Body of pancreas (tissue), 4 donors: ENCODE results near the gene CAMKMT. TPM values are rescaled to one million over a fixed set of nuclear protein-coding genes. Genes with fewer than 3 reads are reported as not detected.

ENCODE experiments used
- ATAC-seq: fragments of 150-250 bp; one replicate; pipeline ENCODE4 v1.9.1; 2016
- DNase-seq, 4 donors: peaks; one replicate each; pipeline ENCODE4 v3.0.0-alpha.2; 2019
- H3K27ac ChIP-seq, 4 donors: fragments of 200-600 bp; sonication (generic); 1 replicate in 3 of 4; 2 replicates in 1 of 4; pipeline versions ENCODE4 v1.5.1 to v1.6.1; 2016 to 2019; ENCODE audit warnings: mild to moderate bottlenecking in 1 of 4, mixed read lengths in 1 of 4, moderate library complexity in 1 of 4
- H3K27me3 ChIP-seq, 2 donors: fragments of 200-600 bp; sonication (generic); one replicate each; pipeline ENCODE4 v1.6.0; 2016; ENCODE audit warnings: mild to moderate bottlenecking in 1 of 2
- H3K36me3 ChIP-seq, 2 donors: fragments of 200-600 bp; sonication (generic); replicated peaks in 1 of 2; 2 replicates each; pipeline ENCODE4 v1.5.1; 2016; ENCODE audit warnings: low read depth in 2 of 2; ENCODE audit not compliant: insufficient read depth in 1 of 2
- H3K4me1 ChIP-seq: fragments of 200-600 bp; sonication (generic); one replicate; pipeline ENCODE4 v1.6.0; 2016
- H3K4me3 ChIP-seq, 2 donors: fragments of 200-600 bp; sonication (generic); 1 replicate in 1 of 2; 2 replicates in 1 of 2; pipeline ENCODE4 v1.5.1; 2016 to 2019
- H3K9me3 ChIP-seq, 3 donors: fragments of 200-600 bp; sonication (generic); 1 replicate in 2 of 3; 2 replicates in 1 of 3; pipeline ENCODE4 v1.5.1; 2016
- POLR2A ChIP-seq, 3 donors: fragments of 450-650 bp; IDR thresholded peaks; one replicate each; pipeline ENCODE4 v1.6.1; 2016; ENCODE audit warnings: antibody characterized with exemption in 3 of 3, mild to moderate bottlenecking in 2 of 3
- WGBS, 2 donors: methylation state at CpG; one replicate each; pipeline ENCODE4 v1.1.5; 2017; 5-methylcytosine and 5-hydroxymethylcytosine counted together
- intact Hi-C: fragments of 100-400 bp; cut with DNase I; formaldehyde crosslinking; loops from one replicate; pipeline ENCODE4 v1.15.1; 2023
- total RNA-seq, 2 donors: library from RNA; depleted of rRNA; stranded (reverse); fragments of >200 nt; gene quantifications; one replicate each; pipeline ENCODE4 v1.1.0, GENCODE V29; 2016
- TF ChIP-seq, protein P1 (sequence below), 7 experiments: fragments of 450-650 bp in 4 of 7; fragments of 200-600 bp in 3 of 7; sonication (generic) in 3 of 7; IDR thresholded peaks; one replicate each; pipeline ENCODE4 v1.5.1; 2016 to 2019; ENCODE audit warnings: antibody characterized with exemption in 7 of 7

Gene CAMKMT
- total RNA-seq, 2 donors from 2014 or later = 18.4 to 23.4 TPM

GRCh38 chr2:44450082-44450481 is 88.3 kb downstream of the CAMKMT start:
- Histone ChIP-seq H3K27me3 (no peaks in the 10 kb centered on the region), H3K4me3 (no peak overlapping the region), H3K4me1 (peaks cover 35% of the 10 kb centered on the region), H3K27ac (no peak overlapping the region), H3K9me3 (no peaks in the 10 kb centered on the region), H3K36me3 (no peaks in the 10 kb centered on the region)
- no peak for DNase-seq
- TF ChIP-seq POLR2A (IDR thresholded peaks at IDR 0.05) = no peak
- TF ChIP-seq, protein P1, sequence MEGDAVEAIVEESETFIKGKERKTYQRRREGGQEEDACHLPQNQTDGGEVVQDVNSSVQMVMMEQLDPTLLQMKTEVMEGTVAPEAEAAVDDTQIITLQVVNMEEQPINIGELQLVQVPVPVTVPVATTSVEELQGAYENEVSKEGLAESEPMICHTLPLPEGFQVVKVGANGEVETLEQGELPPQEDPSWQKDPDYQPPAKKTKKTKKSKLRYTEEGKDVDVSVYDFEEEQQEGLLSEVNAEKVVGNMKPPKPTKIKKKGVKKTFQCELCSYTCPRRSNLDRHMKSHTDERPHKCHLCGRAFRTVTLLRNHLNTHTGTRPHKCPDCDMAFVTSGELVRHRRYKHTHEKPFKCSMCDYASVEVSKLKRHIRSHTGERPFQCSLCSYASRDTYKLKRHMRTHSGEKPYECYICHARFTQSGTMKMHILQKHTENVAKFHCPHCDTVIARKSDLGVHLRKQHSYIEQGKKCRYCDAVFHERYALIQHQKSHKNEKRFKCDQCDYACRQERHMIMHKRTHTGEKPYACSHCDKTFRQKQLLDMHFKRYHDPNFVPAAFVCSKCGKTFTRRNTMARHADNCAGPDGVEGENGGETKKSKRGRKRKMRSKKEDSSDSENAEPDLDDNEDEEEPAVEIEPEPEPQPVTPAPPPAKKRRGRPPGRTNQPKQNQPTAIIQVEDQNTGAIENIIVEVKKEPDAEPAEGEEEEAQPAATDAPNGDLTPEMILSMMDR (IDR thresholded peaks at IDR 0.05) = no peak
- 83 to 94% methylated on average over 3 of the region's 3 CpGs for WGBS, 2 donors
- intact Hi-C loops = no loop called here
- ATAC-seq = no peak

DNA sequence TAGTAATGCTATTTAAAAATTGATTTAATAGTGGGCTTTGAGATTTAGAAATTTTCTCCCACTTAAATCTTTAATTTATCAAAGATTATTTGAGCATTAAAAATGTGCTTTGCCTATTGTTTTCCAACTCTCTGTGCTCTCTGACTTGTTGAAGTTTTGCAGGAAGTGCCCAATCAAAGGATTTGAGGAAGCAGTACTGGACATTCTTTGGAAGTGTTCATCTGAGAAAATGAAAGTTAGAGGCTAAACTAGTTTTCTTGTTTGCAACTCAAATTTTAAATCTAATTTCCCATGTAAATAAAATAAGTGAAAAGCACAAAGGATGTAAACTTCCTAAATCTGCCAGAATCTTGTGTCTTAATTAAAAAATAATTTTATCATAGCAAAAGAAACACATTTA is 89.1 kb downstream of the CAMKMT start:
- Histone ChIP-seq H3K4me3 (no peak overlapping the region), H3K9me3 (no peaks in the 10 kb centered on the region), H3K4me1 (peaks cover 35% of the 10 kb centered on the region), H3K27ac (no peak overlapping the region), H3K27me3 (no peaks in the 10 kb centered on the region), H3K36me3 (no peaks in the 10 kb centered on the region)
- DNase-seq = no peak
- intact Hi-C loops = no loop called here
- no peak for TF ChIP-seq POLR2A (IDR thresholded peaks at IDR 0.05)
- TF ChIP-seq, protein P1 (IDR thresholded peaks at IDR 0.05) = no peak
- ATAC-seq = no peak

GRCh38 chr2:44452069-44452583 is 90.4 kb downstream of the CAMKMT start:
- Histone ChIP-seq H3K4me1 (peaks cover 30% of the 10 kb centered on the region), H3K36me3 (no peaks in the 10 kb centered on the region), H3K4me3 (no peak overlapping the region), H3K9me3 (no peaks in the 10 kb centered on the region), H3K27ac (no peak overlapping the region), H3K27me3 (no peaks in the 10 kb centered on the region)
- intact Hi-C loops = no loop called here
- ATAC-seq (no peak), DNase-seq (no peak)
- 97 to 100% methylated on average over 1 of the region's 1 CpG for WGBS, 2 donors
- TF ChIP-seq POLR2A (IDR thresholded peaks at IDR 0.05) = no peak
- TF ChIP-seq, protein P1 (IDR thresholded peaks at IDR 0.05) = no peak

GRCh38 chr2:44453259-44453658 is 91.5 kb downstream of the CAMKMT start:
- Histone ChIP-seq H3K36me3 (no peaks in the 10 kb centered on the region), H3K27me3 (no peaks in the 10 kb centered on the region), H3K9me3 (no peaks in the 10 kb centered on the region), H3K27ac (no peak overlapping the region), H3K4me3 (no peak overlapping the region), H3K4me1 (peaks cover 25% of the 10 kb centered on the region)
- intact Hi-C loops = no loop called here
- ATAC-seq (no peak), DNase-seq (no peak)
- no peak for TF ChIP-seq POLR2A (IDR thresholded peaks at IDR 0.05)
- TF ChIP-seq, protein P1 (IDR thresholded peaks at IDR 0.05) = no peak
- whole genome bisulfite sequencing, 2 donors = 98 to 100% methylated on average over 1 of the region's 1 CpG

DNA sequence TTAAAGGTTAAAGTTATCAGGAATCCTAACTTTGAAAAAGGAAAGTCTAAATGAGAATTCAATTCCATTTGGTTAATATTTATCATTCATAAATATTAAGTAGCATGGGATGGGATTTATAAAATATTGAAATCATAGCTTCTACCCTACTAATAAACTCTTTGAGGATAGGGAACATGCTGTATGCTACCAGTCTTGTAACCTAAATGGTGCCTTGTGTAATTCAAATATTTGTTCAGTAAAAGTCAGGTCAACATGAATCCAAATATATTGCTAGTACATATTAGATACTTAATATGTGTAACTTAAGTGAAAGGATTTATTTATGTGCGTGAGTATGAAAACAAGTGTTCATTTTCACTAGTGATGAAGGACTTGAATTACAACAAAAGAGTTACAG is 94.1 kb downstream of the CAMKMT start:
- TF ChIP-seq, protein P1 (IDR thresholded peaks at IDR 0.05) = no peak
- TF ChIP-seq POLR2A (IDR thresholded peaks at IDR 0.05) = no peak
- Histone ChIP-seq H3K27me3 (no peaks in the 10 kb centered on the region), H3K36me3 (no peaks in the 10 kb centered on the region), H3K4me3 (no peak overlapping the region), H3K27ac (no peak overlapping the region), H3K4me1 (peaks cover 4% of the 10 kb centered on the region), H3K9me3 (no peaks in the 10 kb centered on the region)
- intact Hi-C loops = no loop called here
- ATAC-seq (no peak), DNase-seq (no peak)
- WGBS, 2 donors = 48 to 57% methylated on average over 1 of the region's 1 CpG
